Right cardiac atrium (tissue), 5 donors: ENCODE measurements around the gene KCNIP1. TPM values are rescaled to one million over a fixed set of nuclear protein-coding genes. Genes with fewer than 3 reads are reported as not detected.

Source experiments
- ATAC-seq, 2 donors: fragments of 200-7000 bp; cut with Tn5 transposase; one replicate each; pipeline versions ENCODE4 v1.8.0 to v1.9.1; 2020; ENCODE audit warnings: moderate library complexity in 2 of 2, mild to moderate bottlenecking in 1 of 2
- DNase-seq, 3 donors: peaks; one replicate each; pipeline ENCODE4 v3.0.0-alpha.2; 2020
- H3K27ac ChIP-seq: one replicate; pipeline ENCODE4 v1.5.1; 2013; ENCODE audit warnings: mild to moderate bottlenecking, low read length, control low read depth, moderate library complexity
- H3K27me3 ChIP-seq: one replicate; pipeline ENCODE4 v1.6.1; 2013; ENCODE audit not compliant: control insufficient read depth, insufficient read depth
- H3K4me1 ChIP-seq: one replicate; pipeline ENCODE4 v1.6.1; 2013; ENCODE audit warnings: low read length; ENCODE audit not compliant: control insufficient read depth, insufficient read depth
- H3K4me3 ChIP-seq: one replicate; pipeline ENCODE4 v1.5.1; 2013; ENCODE audit warnings: low read length, control low read depth
- H3K9me3 ChIP-seq: one replicate; pipeline ENCODE4 v1.6.1; 2013; ENCODE audit warnings: low read length; ENCODE audit not compliant: control insufficient read depth
- WGBS: extraction: QIAGEN DNeasy Blood & Tissue Kit; methylation state at CpG from one replicate; pipeline ENCODE4 v1.1.7; 2013; 5-methylcytosine and 5-hydroxymethylcytosine counted together
- intact Hi-C, 4 donors: fragments of 100-400 bp; cut with DNase I; formaldehyde crosslinking; loops; one replicate each; pipeline versions ENCODE4 v1.11.0 to v1.14.0; 2022 to 2023
- polyA plus RNA-seq: library from polyadenylated mRNA; stranded (reverse); fragments of 200-250 nt; gene quantifications from one replicate; pipeline ENCODE4 v1.2.3, GENCODE V29; 2013
- total RNA-seq, 4 donors: library from RNA; stranded (reverse); fragmentation: NEBNext Ultra II Directional; extraction: Animal tissue kit (Norgen Biotek cat#: 25700); gene quantifications; one replicate each; pipeline ENCODE4 v1.2.1, GENCODE V29; 2021
- donor health status: healthy with polysubstance abuse.
- donor health status: DM: no; HTN: yes; CAD: no.
- donor health status: DM: no; HTN: no; CAD: no.
- donor health status: DM: no; HTN: yes; CAD: no; lungs with severe emphysema.
- donor health status: DM: yes; HTN: yes; CAD: no.

Gene KCNIP1
- total and polyA plus RNA-seq, 5 donors: 0.11 TPM; not detected in 4

GRCh38 chr5:170571875-170572852 lies 68.3 kb downstream of the KCNIP1 start:
- H3K4me3 ChIP-seq: no peak overlapping the region
- H3K9me3 ChIP-seq: peaks cover 2% of the 10 kb centered on the region
- ATAC-seq (no peak), DNase-seq (no peak)
- no peaks in the 10 kb centered on the region for H3K4me1 ChIP-seq
- H3K27ac ChIP-seq: no peak overlapping the region
- intact Hi-C loops: no loop called here
- no peaks in the 10 kb centered on the region for H3K27me3 ChIP-seq
- 59% methylated on average over 16 of the region's 16 CpGs for WGBS

GRCh38 chr5:170573114-170573513 lies 69.3 kb downstream of the KCNIP1 start:
- DNase-seq: no peak
- no peaks in the 10 kb centered on the region for H3K4me1 ChIP-seq
- H3K27me3 ChIP-seq: no peaks in the 10 kb centered on the region
- 71% methylated on average over 4 of the region's 4 CpGs for WGBS
- H3K9me3 ChIP-seq: peaks cover 4% of the 10 kb centered on the region
- intact Hi-C loops: no loop called here
- H3K27ac ChIP-seq: no peak overlapping the region
- H3K4me3 ChIP-seq: no peak overlapping the region
- no peak for ATAC-seq

- Histone ChIP-seq H3K27ac (no peak overlapping the region), H3K4me1 (no peaks in the 10 kb centered on the region), H3K9me3 (peaks cover 5% of the 10 kb centered on the region), H3K4me3 (no peak overlapping the region), H3K27me3 (no peaks in the 10 kb centered on the region)
- intact Hi-C loops: no loop called here
- ATAC-seq (no peak), DNase-seq (no peak)
- 95% methylated on average over 1 of the region's 1 CpG for WGBS
Observed at GRCh38 chr5:170573660-170574059, 69.8 kb downstream of the KCNIP1 start.

GRCh38 chr5:170576602-170577535 lies 73.0 kb downstream of the KCNIP1 start:
- Histone ChIP-seq H3K4me1 (no peaks in the 10 kb centered on the region), H3K27me3 (no peaks in the 10 kb centered on the region), H3K4me3 (no peak overlapping the region), H3K9me3 (peaks cover 7% of the 10 kb centered on the region), H3K27ac (no peak overlapping the region)
- DNase-seq: no peak
- intact Hi-C loops: no loop called here
- 82% methylated on average over 11 of the region's 11 CpGs for WGBS
- ATAC-seq: no peak

GRCh38 chr5:170579601-170580000 lies 75.8 kb downstream of the KCNIP1 start:
- Histone ChIP-seq H3K27me3 (no peaks in the 10 kb centered on the region), H3K27ac (no peak overlapping the region), H3K4me3 (no peak overlapping the region), H3K9me3 (peaks cover 7% of the 10 kb centered on the region), H3K4me1 (no peaks in the 10 kb centered on the region)
- DNase-seq (no peak), ATAC-seq (no peak)
- intact Hi-C loops: no loop called here
- WGBS: 65% methylated on average over 3 of the region's 3 CpGs

- Histone ChIP-seq H3K9me3 (peaks cover 5% of the 10 kb centered on the region), H3K4me1 (no peaks in the 10 kb centered on the region), H3K4me3 (no peak overlapping the region), H3K27me3 (no peaks in the 10 kb centered on the region), H3K27ac (no peak overlapping the region)
- DNase-seq: no peak
- intact Hi-C loops: no loop called here
- 81% methylated on average over 1 of the region's 1 CpG for WGBS
- no peak for ATAC-seq
Observed at GRCh38 chr5:170581211-170581610, 77.4 kb downstream of the KCNIP1 start.

- 75% methylated on average over 6 of the region's 6 CpGs for WGBS
- DNase-seq (no peak), ATAC-seq (no peak)
- intact Hi-C loops: no loop called here
- Histone ChIP-seq H3K27me3 (no peaks in the 10 kb centered on the region), H3K4me1 (no peaks in the 10 kb centered on the region), H3K4me3 (no peak overlapping the region), H3K27ac (no peak overlapping the region), H3K9me3 (peaks cover 5% of the 10 kb centered on the region)
Observed at GRCh38 chr5:170582644-170583330, 79.0 kb downstream of the KCNIP1 start.

- H3K4me3 ChIP-seq: no peak overlapping the region
- intact Hi-C loops: no loop called here
- WGBS: 51% methylated on average over 4 of the region's 4 CpGs
- H3K4me1 ChIP-seq: no peaks in the 10 kb centered on the region
- no peak for DNase-seq
- no peaks in the 10 kb centered on the region for H3K9me3 ChIP-seq
- H3K27me3 ChIP-seq: no peaks in the 10 kb centered on the region
- H3K27ac ChIP-seq: no peak overlapping the region
- ATAC-seq: no peak
Observed at GRCh38 chr5:170584003-170584402, 80.2 kb downstream of the KCNIP1 start.

GRCh38 chr5:170584450-170585058 lies 80.7 kb downstream of the KCNIP1 start:
- ATAC-seq (no peak), DNase-seq (no peak)
- no peaks in the 10 kb centered on the region for H3K27me3 ChIP-seq
- WGBS: 29% methylated on average over 7 of the region's 7 CpGs
- intact Hi-C loops: no loop called here
- no peak overlapping the region for H3K4me3 ChIP-seq
- H3K27ac ChIP-seq: no peak overlapping the region
- H3K4me1 ChIP-seq: no peaks in the 10 kb centered on the region
- no peaks in the 10 kb centered on the region for H3K9me3 ChIP-seq

GRCh38 chr5:170585273-170585948 lies 81.6 kb downstream of the KCNIP1 start:
- Histone ChIP-seq H3K9me3 (no peaks in the 10 kb centered on the region), H3K4me3 (no peak overlapping the region), H3K4me1 (no peaks in the 10 kb centered on the region), H3K27me3 (no peaks in the 10 kb centered on the region), H3K27ac (no peak overlapping the region)
- intact Hi-C loops: no loop called here
- no peak for ATAC-seq
- no peak for DNase-seq
- WGBS: 77% methylated on average over 14 of the region's 14 CpGs
